Gastroesophageal sphincter (tissue), 4 donors: ENCODE measurements around the gene TBCK. TPM values are rescaled to one million over a fixed set of nuclear protein-coding genes. Genes with fewer than 3 reads are reported as not detected.

Experiments used
- ATAC-seq: fragments of 150-250 bp; one replicate; pipeline ENCODE4 v1.9.1; 2016; ENCODE audit warnings: mild to moderate bottlenecking, moderate library complexity
- H3K27ac ChIP-seq, 4 donors: fragments of 200-600 bp; sonication (generic) in 3 of 4; 1 replicate in 3 of 4; 2 replicates in 1 of 4; pipeline ENCODE4 v1.5.1; 2016 to 2019
- H3K27me3 ChIP-seq: fragments of 200-600 bp; sonication (generic); one replicate; pipeline ENCODE4 v1.5.1; 2019
- H3K36me3 ChIP-seq, 2 donors: fragments of 200-600 bp; sonication (generic); one replicate each; pipeline ENCODE4 v1.5.1; 2019; ENCODE audit warnings: control low read depth in 1 of 2
- H3K4me1 ChIP-seq, 3 donors: fragments of 200-600 bp; sonication (generic); 1 replicate in 2 of 3; 2 replicates in 1 of 3; pipeline ENCODE4 v1.5.1; 2016 to 2019; ENCODE audit warnings: control low read depth in 2 of 3
- H3K4me3 ChIP-seq, 2 donors: fragments of 200-600 bp; sonication (generic); one replicate each; pipeline ENCODE4 v1.5.1; 2019; ENCODE audit warnings: mild to moderate bottlenecking in 1 of 2, moderate library complexity in 1 of 2
- H3K9me3 ChIP-seq, 3 donors: fragments of 200-600 bp; sonication (generic); one replicate each; pipeline ENCODE4 v1.5.1; 2017 to 2019; ENCODE audit warnings: control low read depth in 2 of 3
- EP300 ChIP-seq: sonication (generic); formaldehyde crosslinking; IDR thresholded peaks from one replicate; pipeline ENCODE4 v1.6.1; 2017; ENCODE audit warnings: antibody characterized with exemption, mild to moderate bottlenecking
- POLR2A ChIP-seq, 2 donors: fragments of 450-650 bp; IDR thresholded peaks; one replicate each; pipeline ENCODE4 v1.6.1; 2017; ENCODE audit warnings: antibody characterized with exemption in 2 of 2, mild to moderate bottlenecking in 2 of 2, moderate library complexity in 1 of 2
- POLR2AphosphoS5 ChIP-seq: sonication (generic); formaldehyde crosslinking; IDR thresholded peaks from one replicate; pipeline ENCODE4 v1.6.1; 2017; ENCODE audit warnings: antibody characterized with exemption
- WGBS, 2 donors: methylation state at CpG; one replicate each; pipeline ENCODE4 v1.1.5; 2018; ENCODE audit warnings: low coverage in 1 of 2; 5-methylcytosine and 5-hydroxymethylcytosine counted together
- total RNA-seq, 4 donors: library from RNA; depleted of rRNA; stranded (reverse); fragments of >200 nt; gene quantifications; one replicate each; pipeline ENCODE4 v1.1.0, GENCODE V29; 2016
- TF ChIP-seq, protein P1 (sequence below), 4 experiments: fragments of 200-600 bp in 2 of 4; fragments of 450-650 bp in 2 of 4; sonication (generic) in 1 of 4; IDR thresholded peaks; one replicate each; pipeline ENCODE4 v1.5.1; 2017 to 2019; ENCODE audit warnings: antibody characterized with exemption in 4 of 4, mild to moderate bottlenecking in 2 of 4, moderate library complexity in 2 of 4

Gene TBCK
- total RNA-seq, 4 donors from 2014 or later: 18.9 to 42.0 (median 20.9) TPM

DNA sequence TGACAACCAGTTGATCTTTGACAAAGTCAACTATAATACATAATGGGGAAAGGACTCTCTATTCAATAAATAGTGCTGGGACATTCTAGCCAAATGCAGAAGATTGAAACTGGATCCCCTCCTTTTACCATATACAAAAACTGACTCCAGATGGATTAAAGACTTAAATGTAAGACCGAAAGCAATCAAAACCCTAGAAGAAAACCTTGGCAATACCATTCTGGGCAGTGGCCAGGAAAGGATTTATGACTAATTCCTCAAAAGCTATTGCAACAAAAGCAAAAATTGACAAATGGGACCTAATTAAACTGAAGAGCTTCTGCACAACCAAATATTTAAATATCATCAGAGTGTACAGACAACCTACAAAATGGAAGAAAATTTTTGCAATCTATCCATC lies 235.6 kb downstream of the TBCK start:
- H3K27me3 ChIP-seq: no peaks in the 10 kb centered on the region
- WGBS, 2 donors: 88 to 90% methylated on average over 1 of the region's 1 CpG
- no peak overlapping the region for H3K4me3 ChIP-seq
- TF ChIP-seq EP300: no peak
- TF ChIP-seq, protein P1, sequence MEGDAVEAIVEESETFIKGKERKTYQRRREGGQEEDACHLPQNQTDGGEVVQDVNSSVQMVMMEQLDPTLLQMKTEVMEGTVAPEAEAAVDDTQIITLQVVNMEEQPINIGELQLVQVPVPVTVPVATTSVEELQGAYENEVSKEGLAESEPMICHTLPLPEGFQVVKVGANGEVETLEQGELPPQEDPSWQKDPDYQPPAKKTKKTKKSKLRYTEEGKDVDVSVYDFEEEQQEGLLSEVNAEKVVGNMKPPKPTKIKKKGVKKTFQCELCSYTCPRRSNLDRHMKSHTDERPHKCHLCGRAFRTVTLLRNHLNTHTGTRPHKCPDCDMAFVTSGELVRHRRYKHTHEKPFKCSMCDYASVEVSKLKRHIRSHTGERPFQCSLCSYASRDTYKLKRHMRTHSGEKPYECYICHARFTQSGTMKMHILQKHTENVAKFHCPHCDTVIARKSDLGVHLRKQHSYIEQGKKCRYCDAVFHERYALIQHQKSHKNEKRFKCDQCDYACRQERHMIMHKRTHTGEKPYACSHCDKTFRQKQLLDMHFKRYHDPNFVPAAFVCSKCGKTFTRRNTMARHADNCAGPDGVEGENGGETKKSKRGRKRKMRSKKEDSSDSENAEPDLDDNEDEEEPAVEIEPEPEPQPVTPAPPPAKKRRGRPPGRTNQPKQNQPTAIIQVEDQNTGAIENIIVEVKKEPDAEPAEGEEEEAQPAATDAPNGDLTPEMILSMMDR (IDR thresholded peaks at IDR 0.05): no peak
- TF ChIP-seq POLR2A (IDR thresholded peaks at IDR 0.05): no peak
- no peak for TF ChIP-seq POLR2AphosphoS5
- H3K36me3 ChIP-seq: peaks cover 2 to 34% of the 10 kb centered on the region in 2 donors
- no peak for ATAC-seq
- no peaks in the 10 kb centered on the region for H3K4me1 ChIP-seq
- no peak overlapping the region for H3K27ac ChIP-seq
- peaks cover 0 to 35% (median 0%) of the 10 kb centered on the region in 3 donors for H3K9me3 ChIP-seq

DNA sequence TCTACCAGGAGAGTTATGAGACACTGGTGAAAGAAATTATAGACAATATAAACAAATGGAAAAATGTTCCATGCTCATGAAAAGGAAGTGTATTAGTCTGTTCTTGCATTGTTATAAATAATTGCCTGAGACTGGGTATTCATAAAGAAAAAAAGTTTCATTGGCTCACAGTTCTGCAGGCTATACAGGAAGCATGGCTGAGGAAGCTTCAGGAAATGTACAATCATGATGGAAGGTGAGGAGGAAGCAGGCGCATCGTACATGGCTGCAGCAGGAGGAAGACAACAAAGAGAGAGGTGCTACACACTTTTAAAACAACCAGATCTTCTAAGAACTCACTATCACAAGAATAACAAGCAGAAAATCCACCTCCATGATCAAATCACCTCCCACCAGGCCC lies 236.4 kb downstream of the TBCK start:
- H3K9me3 ChIP-seq: peaks cover 0 to 29% (median 0%) of the 10 kb centered on the region in 3 donors
- ATAC-seq: no peak
- no peak overlapping the region for H3K27ac ChIP-seq
- no peaks in the 10 kb centered on the region for H3K27me3 ChIP-seq
- WGBS, 2 donors: 51 to 94% methylated on average over 2 of the region's 2 CpGs
- no peaks in the 10 kb centered on the region for H3K4me1 ChIP-seq
- peaks cover 2 to 39% of the 10 kb centered on the region in 2 donors for H3K36me3 ChIP-seq
- H3K4me3 ChIP-seq: no peak overlapping the region
- TF ChIP-seq POLR2AphosphoS5 (no peak), POLR2A (IDR thresholded peaks at IDR 0.05) (no peak), EP300 (no peak)
- TF ChIP-seq, protein P1 (IDR thresholded peaks at IDR 0.05): no peak

- WGBS, 2 donors: 25 to 32% methylated on average over 1 of the region's 1 CpG
- Histone ChIP-seq H3K27me3 (no peaks in the 10 kb centered on the region), H3K4me1 (peaks cover 0 to 27% (median 4%) of the 10 kb centered on the region in 3 donors), H3K9me3 (peaks cover 0 to 4% (median 0%) of the 10 kb centered on the region in 3 donors), H3K4me3 (no peak overlapping the region), H3K27ac (peak overlapping the region in 3 of 4 donors; percentile 3 to 39 (median 22)), H3K36me3 (no peaks in the 10 kb centered on the region)
- TF ChIP-seq POLR2AphosphoS5: no peak
- TF ChIP-seq EP300: no peak
- TF ChIP-seq, protein P1 (IDR thresholded peaks at IDR 0.05): no peak
- TF ChIP-seq POLR2A (IDR thresholded peaks at IDR 0.05): no peak
- no peak for ATAC-seq
These were observed 251.0 kb downstream of the TBCK start for GRCh38 chr4:106065018-106065417.

- Histone ChIP-seq H3K27me3 (no peaks in the 10 kb centered on the region), H3K4me1 (peaks cover 0 to 39% (median 4%) of the 10 kb centered on the region in 3 donors), H3K36me3 (no peaks in the 10 kb centered on the region), H3K9me3 (no peaks in the 10 kb centered on the region), H3K27ac (peak overlapping the region in 2 of 4 donors; percentile 22 to 32), H3K4me3 (no peak overlapping the region)
- ATAC-seq: no peak
- WGBS, 2 donors: 41 to 57% methylated on average over 3 of the region's 3 CpGs
- TF ChIP-seq POLR2AphosphoS5: no peak
- TF ChIP-seq EP300: no peak
- TF ChIP-seq, protein P1 (IDR thresholded peaks at IDR 0.05): no peak
- TF ChIP-seq POLR2A (IDR thresholded peaks at IDR 0.05): no peak
These were observed 253.0 kb downstream of the TBCK start for GRCh38 chr4:106063009-106063408.

DNA sequence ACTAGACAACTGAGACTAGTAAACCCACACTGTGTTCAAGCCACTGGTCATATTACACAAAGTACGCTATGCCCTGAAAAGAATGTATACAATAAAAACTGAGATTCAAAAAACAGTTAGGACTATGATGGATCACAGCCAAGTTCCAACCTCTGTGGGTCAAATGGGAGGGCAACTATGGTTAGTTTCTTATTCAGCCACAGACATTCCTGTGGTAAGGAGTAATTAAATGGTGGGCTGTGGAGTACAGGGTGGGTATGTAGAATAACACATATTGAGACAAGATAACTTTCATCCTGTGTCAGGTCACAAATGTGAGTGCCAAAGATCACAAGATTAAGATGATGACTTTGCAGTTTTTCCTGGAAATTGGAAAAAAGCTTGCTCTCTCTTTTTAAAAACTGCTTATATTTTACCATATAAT lies 253.5 kb downstream of the TBCK start:
- H3K27me3 ChIP-seq: no peaks in the 10 kb centered on the region
- H3K4me3 ChIP-seq: no peak overlapping the region
- no peaks in the 10 kb centered on the region for H3K36me3 ChIP-seq
- TF ChIP-seq, protein P1 (IDR thresholded peaks at IDR 0.05): no peak
- TF ChIP-seq POLR2AphosphoS5 (no peak), POLR2A (IDR thresholded peaks at IDR 0.05) (no peak), EP300 (no peak)
- WGBS, 2 donors: 38% methylated on average over 1 of the region's 1 CpG; no CpG with 5 or more reads in 1 of the 2 donors
- ATAC-seq: no peak
- peaks cover 0 to 39% (median 4%) of the 10 kb centered on the region in 3 donors for H3K4me1 ChIP-seq
- peak overlapping the region in 1 of 4 donors; percentile 22 for H3K27ac ChIP-seq
- H3K9me3 ChIP-seq: no peaks in the 10 kb centered on the region
